Measurements from ENCODE around the gene ZNF808.

DNA sequence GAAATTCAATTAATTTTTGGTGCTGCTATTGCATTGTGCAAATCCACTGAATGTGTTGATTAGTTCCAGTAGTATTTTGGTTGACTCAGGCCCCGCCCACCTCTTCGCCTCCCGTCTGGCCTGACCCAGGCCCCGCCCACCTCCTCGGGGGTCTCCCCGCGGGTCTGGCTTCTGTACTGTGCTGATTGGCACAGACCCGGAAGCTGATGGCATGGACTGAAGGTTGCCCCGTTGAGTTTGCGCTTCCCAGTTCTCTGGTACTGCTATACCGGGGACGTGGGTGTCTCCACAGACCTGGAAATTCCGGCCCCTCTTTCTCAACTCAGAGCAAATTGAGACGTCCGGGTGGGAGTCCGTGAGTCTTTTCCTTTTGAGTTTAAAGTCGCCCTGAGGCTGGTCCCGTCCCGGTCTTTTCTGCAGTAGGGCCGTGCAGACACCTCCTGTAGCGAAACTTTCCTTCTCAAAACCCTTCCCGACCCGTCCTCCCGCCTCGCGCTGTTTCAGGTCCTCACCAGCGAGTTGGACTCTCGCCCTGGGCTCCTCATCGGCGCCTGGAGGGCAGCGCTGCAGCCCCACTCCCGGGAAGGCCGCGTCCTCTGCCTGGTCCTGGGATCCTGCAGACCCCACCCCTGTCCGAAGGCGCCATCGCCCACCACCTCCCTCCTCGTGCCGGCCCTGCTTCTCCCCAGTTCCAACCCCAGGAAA, 57.4 kb downstream of the ZNF808 start:
- TF ChIP-seq CBX3 (IDR thresholded peaks at IDR 0.05; ENCODE audit: borderline replicate concordance in 1 of 2, low read length in 2 of 2) (no peak), NFYB (IDR thresholded peaks at IDR 0.05; ENCODE audit: extremely low read depth, insufficient read length) (no peak), ARID1B (IDR thresholded peaks at IDR 0.05) (no peak), FOXK1 (CRISPR knock-in tag; IDR thresholded peaks at IDR 0.05; ENCODE audit: borderline replicate concordance) (no peak), GABPB2 (CRISPR knock-in tag; conservative IDR thresholded peaks at IDR 0.05) (no peak)
- TF ChIP-seq, protein P1, sequence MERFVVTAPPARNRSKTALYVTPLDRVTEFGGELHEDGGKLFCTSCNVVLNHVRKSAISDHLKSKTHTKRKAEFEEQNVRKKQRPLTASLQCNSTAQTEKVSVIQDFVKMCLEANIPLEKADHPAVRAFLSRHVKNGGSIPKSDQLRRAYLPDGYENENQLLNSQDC (CRISPR knock-in tag; IDR thresholded peaks at IDR 0.05), result no peak
- TF ChIP-seq, protein P2, sequence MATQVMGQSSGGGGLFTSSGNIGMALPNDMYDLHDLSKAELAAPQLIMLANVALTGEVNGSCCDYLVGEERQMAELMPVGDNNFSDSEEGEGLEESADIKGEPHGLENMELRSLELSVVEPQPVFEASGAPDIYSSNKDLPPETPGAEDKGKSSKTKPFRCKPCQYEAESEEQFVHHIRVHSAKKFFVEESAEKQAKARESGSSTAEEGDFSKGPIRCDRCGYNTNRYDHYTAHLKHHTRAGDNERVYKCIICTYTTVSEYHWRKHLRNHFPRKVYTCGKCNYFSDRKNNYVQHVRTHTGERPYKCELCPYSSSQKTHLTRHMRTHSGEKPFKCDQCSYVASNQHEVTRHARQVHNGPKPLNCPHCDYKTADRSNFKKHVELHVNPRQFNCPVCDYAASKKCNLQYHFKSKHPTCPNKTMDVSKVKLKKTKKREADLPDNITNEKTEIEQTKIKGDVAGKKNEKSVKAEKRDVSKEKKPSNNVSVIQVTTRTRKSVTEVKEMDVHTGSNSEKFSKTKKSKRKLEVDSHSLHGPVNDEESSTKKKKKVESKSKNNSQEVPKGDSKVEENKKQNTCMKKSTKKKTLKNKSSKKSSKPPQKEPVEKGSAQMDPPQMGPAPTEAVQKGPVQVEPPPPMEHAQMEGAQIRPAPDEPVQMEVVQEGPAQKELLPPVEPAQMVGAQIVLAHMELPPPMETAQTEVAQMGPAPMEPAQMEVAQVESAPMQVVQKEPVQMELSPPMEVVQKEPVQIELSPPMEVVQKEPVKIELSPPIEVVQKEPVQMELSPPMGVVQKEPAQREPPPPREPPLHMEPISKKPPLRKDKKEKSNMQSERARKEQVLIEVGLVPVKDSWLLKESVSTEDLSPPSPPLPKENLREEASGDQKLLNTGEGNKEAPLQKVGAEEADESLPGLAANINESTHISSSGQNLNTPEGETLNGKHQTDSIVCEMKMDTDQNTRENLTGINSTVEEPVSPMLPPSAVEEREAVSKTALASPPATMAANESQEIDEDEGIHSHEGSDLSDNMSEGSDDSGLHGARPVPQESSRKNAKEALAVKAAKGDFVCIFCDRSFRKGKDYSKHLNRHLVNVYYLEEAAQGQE (IDR thresholded peaks at IDR 0.05; ENCODE audit: borderline replicate concordance), result no peak
- TF ChIP-seq, protein P2 (CRISPR knock-in tag; IDR thresholded peaks at IDR 0.05; ENCODE audit: low read depth), result no peak
- TF ChIP-seq, protein P3, sequence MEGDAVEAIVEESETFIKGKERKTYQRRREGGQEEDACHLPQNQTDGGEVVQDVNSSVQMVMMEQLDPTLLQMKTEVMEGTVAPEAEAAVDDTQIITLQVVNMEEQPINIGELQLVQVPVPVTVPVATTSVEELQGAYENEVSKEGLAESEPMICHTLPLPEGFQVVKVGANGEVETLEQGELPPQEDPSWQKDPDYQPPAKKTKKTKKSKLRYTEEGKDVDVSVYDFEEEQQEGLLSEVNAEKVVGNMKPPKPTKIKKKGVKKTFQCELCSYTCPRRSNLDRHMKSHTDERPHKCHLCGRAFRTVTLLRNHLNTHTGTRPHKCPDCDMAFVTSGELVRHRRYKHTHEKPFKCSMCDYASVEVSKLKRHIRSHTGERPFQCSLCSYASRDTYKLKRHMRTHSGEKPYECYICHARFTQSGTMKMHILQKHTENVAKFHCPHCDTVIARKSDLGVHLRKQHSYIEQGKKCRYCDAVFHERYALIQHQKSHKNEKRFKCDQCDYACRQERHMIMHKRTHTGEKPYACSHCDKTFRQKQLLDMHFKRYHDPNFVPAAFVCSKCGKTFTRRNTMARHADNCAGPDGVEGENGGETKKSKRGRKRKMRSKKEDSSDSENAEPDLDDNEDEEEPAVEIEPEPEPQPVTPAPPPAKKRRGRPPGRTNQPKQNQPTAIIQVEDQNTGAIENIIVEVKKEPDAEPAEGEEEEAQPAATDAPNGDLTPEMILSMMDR (IDR thresholded peaks at IDR 0.05 in 2 of 3, conservative IDR thresholded peaks at IDR 0.05 in 1 of 3; ENCODE audit: insufficient read depth in 2 of 3, low read depth in 1 of 3, low read length in 3 of 3), result no peak
- TF ChIP-seq, protein P4, sequence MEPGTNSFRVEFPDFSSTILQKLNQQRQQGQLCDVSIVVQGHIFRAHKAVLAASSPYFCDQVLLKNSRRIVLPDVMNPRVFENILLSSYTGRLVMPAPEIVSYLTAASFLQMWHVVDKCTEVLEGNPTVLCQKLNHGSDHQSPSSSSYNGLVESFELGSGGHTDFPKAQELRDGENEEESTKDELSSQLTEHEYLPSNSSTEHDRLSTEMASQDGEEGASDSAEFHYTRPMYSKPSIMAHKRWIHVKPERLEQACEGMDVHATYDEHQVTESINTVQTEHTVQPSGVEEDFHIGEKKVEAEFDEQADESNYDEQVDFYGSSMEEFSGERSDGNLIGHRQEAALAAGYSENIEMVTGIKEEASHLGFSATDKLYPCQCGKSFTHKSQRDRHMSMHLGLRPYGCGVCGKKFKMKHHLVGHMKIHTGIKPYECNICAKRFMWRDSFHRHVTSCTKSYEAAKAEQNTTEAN (CRISPR knock-in tag; IDR thresholded peaks at IDR 0.05), result no peak
- TF ChIP-seq, protein P5, sequence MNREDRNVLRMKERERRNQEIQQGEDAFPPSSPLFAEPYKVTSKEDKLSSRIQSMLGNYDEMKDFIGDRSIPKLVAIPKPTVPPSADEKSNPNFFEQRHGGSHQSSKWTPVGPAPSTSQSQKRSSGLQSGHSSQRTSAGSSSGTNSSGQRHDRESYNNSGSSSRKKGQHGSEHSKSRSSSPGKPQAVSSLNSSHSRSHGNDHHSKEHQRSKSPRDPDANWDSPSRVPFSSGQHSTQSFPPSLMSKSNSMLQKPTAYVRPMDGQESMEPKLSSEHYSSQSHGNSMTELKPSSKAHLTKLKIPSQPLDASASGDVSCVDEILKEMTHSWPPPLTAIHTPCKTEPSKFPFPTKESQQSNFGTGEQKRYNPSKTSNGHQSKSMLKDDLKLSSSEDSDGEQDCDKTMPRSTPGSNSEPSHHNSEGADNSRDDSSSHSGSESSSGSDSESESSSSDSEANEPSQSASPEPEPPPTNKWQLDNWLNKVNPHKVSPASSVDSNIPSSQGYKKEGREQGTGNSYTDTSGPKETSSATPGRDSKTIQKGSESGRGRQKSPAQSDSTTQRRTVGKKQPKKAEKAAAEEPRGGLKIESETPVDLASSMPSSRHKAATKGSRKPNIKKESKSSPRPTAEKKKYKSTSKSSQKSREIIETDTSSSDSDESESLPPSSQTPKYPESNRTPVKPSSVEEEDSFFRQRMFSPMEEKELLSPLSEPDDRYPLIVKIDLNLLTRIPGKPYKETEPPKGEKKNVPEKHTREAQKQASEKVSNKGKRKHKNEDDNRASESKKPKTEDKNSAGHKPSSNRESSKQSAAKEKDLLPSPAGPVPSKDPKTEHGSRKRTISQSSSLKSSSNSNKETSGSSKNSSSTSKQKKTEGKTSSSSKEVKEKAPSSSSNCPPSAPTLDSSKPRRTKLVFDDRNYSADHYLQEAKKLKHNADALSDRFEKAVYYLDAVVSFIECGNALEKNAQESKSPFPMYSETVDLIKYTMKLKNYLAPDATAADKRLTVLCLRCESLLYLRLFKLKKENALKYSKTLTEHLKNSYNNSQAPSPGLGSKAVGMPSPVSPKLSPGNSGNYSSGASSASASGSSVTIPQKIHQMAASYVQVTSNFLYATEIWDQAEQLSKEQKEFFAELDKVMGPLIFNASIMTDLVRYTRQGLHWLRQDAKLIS (CRISPR knock-in tag; IDR thresholded peaks at IDR 0.05), result no peak
- TF ChIP-seq, protein P6, sequence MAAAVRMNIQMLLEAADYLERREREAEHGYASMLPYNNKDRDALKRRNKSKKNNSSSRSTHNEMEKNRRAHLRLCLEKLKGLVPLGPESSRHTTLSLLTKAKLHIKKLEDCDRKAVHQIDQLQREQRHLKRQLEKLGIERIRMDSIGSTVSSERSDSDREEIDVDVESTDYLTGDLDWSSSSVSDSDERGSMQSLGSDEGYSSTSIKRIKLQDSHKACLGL (CRISPR knock-in tag; IDR thresholded peaks at IDR 0.05; ENCODE audit: borderline replicate concordance, poor library complexity, severe bottlenecking), result no peak
